Caco-2 (cell line): ENCODE results near the gene CRB1. TPM values are rescaled to one million over a fixed set of nuclear protein-coding genes. Genes with fewer than 3 reads are reported as not detected.

Experiments
- BruUV-seq: library from RNA; stranded (reverse); fragments of 400-500 nt; replicated peaks from 2 replicates; lab custom pipeline; 2021; lab: Mats Ljungman, UMichigan
- CTCF ChIA-PET: fragments of 300-600 bp; sonication (Branson Sonifier 250); formaldehyde crosslinking; loops from one replicate; lab custom pipeline; 2022; ENCODE audit warnings: antibody characterized with exemption; lab: Charles Lee
- POLR2A ChIA-PET: fragments of 300-600 bp; sonication (Branson Sonifier 250); formaldehyde crosslinking; loops from one replicate; lab custom pipeline; 2022; ENCODE audit warnings: antibody characterized with exemption; lab: Charles Lee
- DNase-seq, 2 experiments: peaks; one replicate each; pipeline versions ENCODE4 v3.0.0 to v3.0.0-alpha.2; 2020 to 2022
- H3K27me3 ChIP-seq: replicated peaks from 2 replicates; pipeline ENCODE4 v1.6.0; 2011; ENCODE audit warnings: low read length; ENCODE audit not compliant: control insufficient read depth, insufficient read depth
- H3K36me3 ChIP-seq: 2 replicates; pipeline ENCODE4 v1.5.1; 2011; ENCODE audit warnings: low read length; ENCODE audit not compliant: control insufficient read depth, insufficient read depth
- H3K4me1 ChIP-seq: fragments of 250-450 bp; sonication (Bioruptor Pico); 2 replicates; pipeline ENCODE4 v1.5.1; 2020; ENCODE audit warnings: mild to moderate bottlenecking
- H3K4me3 ChIP-seq: 2 replicates; pipeline ENCODE4 v1.5.1; 2011; ENCODE audit warnings: low read depth, mild to moderate bottlenecking, control low read depth, low read length
- H3K9me3 ChIP-seq: fragments of 250-450 bp; sonication (Bioruptor Pico); 2 replicates; pipeline ENCODE4 v1.5.1; 2020; ENCODE audit warnings: mild to moderate bottlenecking, moderate library complexity
- H3K27ac Mint-ChIP-seq: one replicate; pipeline ENCODE4 v1.8.0; 2022; ENCODE audit warnings: mixed read lengths; ENCODE audit not compliant: unreplicated experiment
- H3K27me3 Mint-ChIP-seq: one replicate; pipeline ENCODE4 v1.8.0; 2022; ENCODE audit warnings: mixed read lengths; ENCODE audit not compliant: insufficient read depth, unreplicated experiment
- H3K36me3 Mint-ChIP-seq: one replicate; pipeline ENCODE4 v1.8.0; 2022; ENCODE audit warnings: mild to moderate bottlenecking, mixed read lengths; ENCODE audit not compliant: insufficient read depth, unreplicated experiment
- H3K4me1 Mint-ChIP-seq: one replicate; pipeline ENCODE4 v1.8.0; 2022; ENCODE audit warnings: low read depth, mixed read lengths; ENCODE audit not compliant: unreplicated experiment
- H3K4me3 Mint-ChIP-seq: one replicate; pipeline ENCODE4 v1.8.0; 2022; ENCODE audit warnings: mild to moderate bottlenecking, moderate library complexity, mixed read lengths; ENCODE audit not compliant: unreplicated experiment
- H3K9me3 Mint-ChIP-seq: one replicate; pipeline ENCODE4 v1.8.0; 2022; ENCODE audit warnings: mixed read lengths; ENCODE audit not compliant: unreplicated experiment
- CTCF ChIP-seq, 2 experiments: fragments of 200-600 bp in 1 of 2; IDR thresholded peaks; 1 replicate in 1 of 2; 2 replicates in 1 of 2; pipeline versions ENCODE4 v1.5.1 to v1.8.0; 2011 to 2022; ENCODE audit warnings: antibody characterized with exemption in 1 of 2, control low read depth in 1 of 2, inconsistent platforms in 1 of 2, low read depth in 1 of 2, low read length in 1 of 2, mild to moderate bottlenecking in 1 of 2, moderate library complexity in 1 of 2; ENCODE audit not compliant: insufficient read depth in 1 of 2, severe bottlenecking in 1 of 2, unreplicated experiment in 1 of 2
- intact Hi-C: fragments of 100-400 bp; cut with micrococcal nuclease; formaldehyde crosslinking; loops from one replicate; pipeline ENCODE4 v1.10.0; 2022; ENCODE audit not compliant: unreplicated experiment
- total RNA-seq: library from RNA; stranded (reverse); gene quantifications from 2 replicates; pipeline ENCODE4 v1.2.3, GENCODE V29; 2022

The CRB1 gene
- total RNA-seq, 1 experiment from 2014 or later: not detected

GRCh38 chr1:197394831-197395608 is 127.0 kb downstream of the CRB1 start:
- no peaks in the 10 kb centered on the region for H3K9me3 Mint-ChIP-seq
- H3K4me3 ChIP-seq: no peak overlapping the region
- intact Hi-C loops: no loop called here
- H3K27ac Mint-ChIP-seq: no peak overlapping the region
- no peak overlapping the region for H3K4me3 Mint-ChIP-seq
- ChIA-PET POLR2A (no interaction called here), CTCF (no interaction called here)
- no peaks in the 10 kb centered on the region for H3K27me3 Mint-ChIP-seq
- no peak for TF ChIP-seq CTCF (IDR thresholded peaks at IDR 0.05; ENCODE audit: insufficient read depth in 1 of 2, low read depth in 1 of 2, low read length in 1 of 2, severe bottlenecking in 1 of 2, unreplicated experiment in 1 of 2)
- no peaks in the 10 kb centered on the region for H3K4me1 ChIP-seq
- H3K36me3 Mint-ChIP-seq: no peaks in the 10 kb centered on the region
- H3K36me3 ChIP-seq: no peaks in the 10 kb centered on the region
- no peaks in the 10 kb centered on the region for H3K27me3 ChIP-seq
- DNase-seq: no peak
- H3K9me3 ChIP-seq: no peaks in the 10 kb centered on the region
- H3K4me1 Mint-ChIP-seq: no peaks in the 10 kb centered on the region
- BruUV-seq: no TSS peak

DNA sequence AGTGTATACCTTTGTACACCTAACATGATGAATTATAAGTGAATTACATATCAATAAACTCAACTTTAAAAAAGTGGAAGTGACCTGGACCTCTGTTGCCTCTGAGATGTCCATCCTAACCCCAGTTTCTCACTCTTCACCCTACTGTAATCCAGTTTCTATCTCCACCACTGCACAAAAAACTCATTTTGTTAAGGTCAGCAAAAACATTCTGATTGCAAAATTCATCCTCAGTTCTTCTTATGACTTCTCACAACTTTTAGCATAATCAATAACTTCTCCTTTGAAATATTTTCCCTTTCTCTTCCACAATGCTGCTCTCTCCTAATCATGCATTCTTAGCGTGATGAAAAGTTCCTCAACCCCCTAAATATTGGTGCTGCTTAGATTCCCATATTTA is 129.8 kb downstream of the CRB1 start:
- POLR2A ChIA-PET: no interaction called here
- no peaks in the 10 kb centered on the region for H3K36me3 Mint-ChIP-seq
- no peaks in the 10 kb centered on the region for H3K4me1 Mint-ChIP-seq
- H3K4me1 ChIP-seq: no peaks in the 10 kb centered on the region
- H3K4me3 ChIP-seq: no peak overlapping the region
- no peak overlapping the region for H3K27ac Mint-ChIP-seq
- intact Hi-C loops: no loop called here
- CTCF ChIA-PET: no interaction called here
- no peak for TF ChIP-seq CTCF (IDR thresholded peaks at IDR 0.05; ENCODE audit: insufficient read depth in 1 of 2, low read depth in 1 of 2, low read length in 1 of 2, severe bottlenecking in 1 of 2, unreplicated experiment in 1 of 2)
- no peak for DNase-seq
- H3K27me3 ChIP-seq: no peaks in the 10 kb centered on the region
- no peaks in the 10 kb centered on the region for H3K36me3 ChIP-seq
- BruUV-seq: no TSS peak
- peaks cover 1% of the 10 kb centered on the region for H3K27me3 Mint-ChIP-seq
- H3K9me3 Mint-ChIP-seq: no peaks in the 10 kb centered on the region
- H3K9me3 ChIP-seq: no peaks in the 10 kb centered on the region
- no peak overlapping the region for H3K4me3 Mint-ChIP-seq

DNA sequence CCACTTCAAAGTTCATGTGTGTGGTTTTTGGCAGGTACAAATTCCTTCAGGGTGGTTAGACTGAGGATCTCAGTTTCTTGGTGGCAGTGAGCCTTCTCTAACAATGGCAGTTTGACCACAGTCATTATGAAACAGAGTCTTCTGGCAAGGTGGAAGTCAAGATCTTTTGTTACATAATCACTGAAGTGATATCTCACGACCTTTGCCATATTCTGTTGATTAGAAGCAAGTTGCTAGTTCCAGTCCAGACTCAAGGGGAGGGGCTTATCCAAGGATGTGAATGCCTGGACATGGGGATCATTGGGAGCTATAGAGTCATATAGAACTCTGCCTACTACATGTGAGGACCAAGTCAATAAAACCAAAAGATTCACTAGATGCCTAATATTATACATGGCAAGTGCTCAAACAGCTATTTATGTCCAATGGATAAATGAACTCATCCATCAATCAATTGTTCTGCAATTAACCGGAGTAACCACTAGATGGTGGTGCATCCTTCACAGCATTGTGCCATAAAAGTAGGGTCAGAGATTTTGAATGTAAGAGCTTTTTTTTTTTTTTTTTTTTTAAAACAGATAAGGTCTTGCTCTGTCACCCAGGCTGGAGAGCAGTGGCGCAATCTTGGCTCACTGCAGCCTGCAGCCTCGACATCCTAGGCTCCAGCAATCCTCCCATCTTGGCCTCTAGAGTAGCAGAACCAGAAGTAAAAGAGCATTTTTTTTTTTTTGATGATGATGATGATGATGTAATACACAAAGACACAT is 131.9 kb downstream of the CRB1 start:
- Histone ChIP-seq H3K9me3 (no peaks in the 10 kb centered on the region), H3K4me1 (no peaks in the 10 kb centered on the region), H3K27me3 (no peaks in the 10 kb centered on the region), H3K4me3 (no peak overlapping the region), H3K36me3 (no peaks in the 10 kb centered on the region)
- no peaks in the 10 kb centered on the region for H3K36me3 Mint-ChIP-seq
- peak; percentile 33 to 58 for TF ChIP-seq CTCF (IDR thresholded peaks at IDR 0.05; ENCODE audit: insufficient read depth in 1 of 2, low read depth in 1 of 2, low read length in 1 of 2, severe bottlenecking in 1 of 2, unreplicated experiment in 1 of 2)
- H3K9me3 Mint-ChIP-seq: no peaks in the 10 kb centered on the region
- CTCF ChIA-PET: interaction anchor here (0.6 to 1.0 kb wide), 8 partner anchors 10 to 1819 kb away, joined by 3 to 11 read pairs (median 4); no protein-coding TSS in a partner anchor
- POLR2A ChIA-PET: interaction anchor here (0.6 kb wide), 1 partner anchor 80 kb away, joined by 5 read pairs; no protein-coding TSS in a partner anchor
- peak; percentile 50 to 52 for DNase-seq
- intact Hi-C loops: no loop called here
- no peak overlapping the region for H3K27ac Mint-ChIP-seq
- no TSS peak for BruUV-seq
- no peaks in the 10 kb centered on the region for H3K4me1 Mint-ChIP-seq
- no peak overlapping the region for H3K4me3 Mint-ChIP-seq
- H3K27me3 Mint-ChIP-seq: peaks cover 7% of the 10 kb centered on the region
